Measurements from ENCODE around the gene RASSF7.

Gene RASSF7

DNA sequence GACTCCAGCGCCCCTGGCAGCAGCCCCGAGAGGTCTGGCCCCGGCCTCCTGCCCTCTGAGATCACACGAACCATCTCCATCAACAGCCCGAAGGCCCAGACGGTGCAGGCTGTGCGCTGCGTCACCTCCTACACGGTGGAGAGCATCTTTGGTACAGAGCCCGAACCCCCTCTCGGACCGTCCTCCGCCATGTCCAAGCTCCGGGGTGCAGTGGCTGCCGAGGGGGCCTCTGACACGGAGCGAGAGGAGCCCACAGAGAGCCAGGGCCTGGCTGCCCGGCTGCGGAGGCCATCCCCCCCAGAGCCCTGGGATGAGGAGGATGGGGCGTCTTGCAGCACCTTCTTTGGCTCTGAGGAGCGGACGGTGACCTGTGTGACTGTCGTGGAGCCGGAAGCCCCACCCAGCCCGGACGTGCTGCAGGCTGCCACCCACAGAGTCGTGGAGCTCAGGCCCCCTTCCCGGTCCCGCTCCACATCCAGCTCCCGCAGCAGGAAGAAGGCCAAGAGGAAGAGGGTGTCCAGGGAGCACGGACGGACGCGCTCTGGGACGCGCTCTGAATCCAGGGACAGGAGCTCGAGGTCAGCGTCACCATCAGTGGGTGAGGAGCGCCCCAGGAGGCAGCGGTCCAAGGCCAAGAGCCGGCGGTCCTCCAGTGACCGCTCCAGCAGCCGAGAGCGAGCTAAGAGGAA, 47.3 kb downstream of the RASSF7 start:
- H3K36me3 ChIP-seq (ENCODE audit: control insufficient read depth in 5 of 5, insufficient read depth in 5 of 5, low read length in 5 of 5): peaks cover 0 to 100% (median 96%) of the 10 kb centered on the region in 5 donors

GRCh38 chr11:608791-609251, 48.1 kb downstream of the RASSF7 start:
- no peaks in the 10 kb centered on the region for H3K27me3 ChIP-seq (ENCODE audit: control insufficient read depth in 5 of 5, insufficient read depth in 4 of 5, low read length in 5 of 5)
- H3K9me3 ChIP-seq (ENCODE audit: control insufficient read depth in 5 of 5, low read length in 5 of 5): no peaks in the 10 kb centered on the region
- H3K9ac ChIP-seq (ENCODE audit: low read length in 5 of 5): no peak overlapping the region
- no peak overlapping the region for H3K4me3 ChIP-seq (ENCODE audit: low read depth in 1 of 5, low read length in 5 of 5)
- H3K36me3 ChIP-seq (ENCODE audit: control insufficient read depth in 5 of 5, insufficient read depth in 5 of 5, low read length in 5 of 5): peaks cover 0 to 96% (median 94%) of the 10 kb centered on the region in 5 donors
- H3K27ac ChIP-seq (ENCODE audit: low read depth, low read length): no peak overlapping the region
- H3K4me1 ChIP-seq (ENCODE audit: control insufficient read depth in 5 of 5, insufficient read depth in 5 of 5, low read length in 5 of 5): peaks cover 0 to 16% (median 2%) of the 10 kb centered on the region in 5 donors

More for the DNA sequence above, 47.3 kb downstream of the RASSF7 start:
- Histone ChIP-seq H3K9ac (ENCODE audit: low read length in 5 of 5) (no peak overlapping the region), H3K27me3 (ENCODE audit: control insufficient read depth in 5 of 5, insufficient read depth in 4 of 5, low read length in 5 of 5) (no peaks in the 10 kb centered on the region), H3K9me3 (ENCODE audit: control insufficient read depth in 5 of 5, low read length in 5 of 5) (no peaks in the 10 kb centered on the region), H3K27ac (ENCODE audit: low read depth, low read length) (no peak overlapping the region), H3K4me1 (ENCODE audit: control insufficient read depth in 5 of 5, insufficient read depth in 5 of 5, low read length in 5 of 5) (peaks cover 0 to 14% (median 0%) of the 10 kb centered on the region in 5 donors), H3K4me3 (ENCODE audit: low read depth in 1 of 5, low read length in 5 of 5) (no peak overlapping the region)

DNA sequence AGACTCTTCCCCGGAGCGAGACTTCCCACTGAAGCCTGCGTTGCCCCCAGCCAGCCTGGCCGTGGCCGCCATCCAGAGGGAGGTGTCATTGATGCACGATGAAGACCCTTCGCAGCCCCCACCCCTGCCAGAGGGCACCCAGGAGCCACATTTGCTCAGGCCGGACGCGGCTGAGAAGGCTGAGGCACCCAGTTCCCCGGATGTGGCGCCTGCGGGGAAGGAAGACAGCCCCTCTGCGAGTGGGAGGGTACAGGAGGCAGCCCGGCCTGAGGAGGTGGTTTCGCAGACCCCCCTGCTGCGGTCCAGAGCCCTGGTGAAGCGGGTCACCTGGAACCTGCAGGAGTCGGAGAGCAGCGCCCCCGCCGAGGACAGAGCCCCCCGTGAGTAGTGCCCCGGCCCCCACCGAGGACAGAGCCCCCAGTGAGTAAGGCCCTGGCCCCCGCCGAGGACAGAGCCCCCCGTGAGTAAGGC, 48.6 kb downstream of the RASSF7 start:
- no peak overlapping the region for H3K4me3 ChIP-seq (ENCODE audit: low read depth in 1 of 5, low read length in 5 of 5)
- no peaks in the 10 kb centered on the region for H3K27me3 ChIP-seq (ENCODE audit: control insufficient read depth in 5 of 5, insufficient read depth in 4 of 5, low read length in 5 of 5)
- H3K27ac ChIP-seq (ENCODE audit: low read depth, low read length): no peak overlapping the region
- H3K9me3 ChIP-seq (ENCODE audit: control insufficient read depth in 5 of 5, low read length in 5 of 5): no peaks in the 10 kb centered on the region
- H3K9ac ChIP-seq (ENCODE audit: low read length in 5 of 5): no peak overlapping the region
- H3K4me1 ChIP-seq (ENCODE audit: control insufficient read depth in 5 of 5, insufficient read depth in 5 of 5, low read length in 5 of 5): peaks cover 0 to 21% (median 8%) of the 10 kb centered on the region in 5 donors
- peaks cover 0 to 92% (median 90%) of the 10 kb centered on the region in 5 donors for H3K36me3 ChIP-seq (ENCODE audit: control insufficient read depth in 5 of 5, insufficient read depth in 5 of 5, low read length in 5 of 5)

DNA sequence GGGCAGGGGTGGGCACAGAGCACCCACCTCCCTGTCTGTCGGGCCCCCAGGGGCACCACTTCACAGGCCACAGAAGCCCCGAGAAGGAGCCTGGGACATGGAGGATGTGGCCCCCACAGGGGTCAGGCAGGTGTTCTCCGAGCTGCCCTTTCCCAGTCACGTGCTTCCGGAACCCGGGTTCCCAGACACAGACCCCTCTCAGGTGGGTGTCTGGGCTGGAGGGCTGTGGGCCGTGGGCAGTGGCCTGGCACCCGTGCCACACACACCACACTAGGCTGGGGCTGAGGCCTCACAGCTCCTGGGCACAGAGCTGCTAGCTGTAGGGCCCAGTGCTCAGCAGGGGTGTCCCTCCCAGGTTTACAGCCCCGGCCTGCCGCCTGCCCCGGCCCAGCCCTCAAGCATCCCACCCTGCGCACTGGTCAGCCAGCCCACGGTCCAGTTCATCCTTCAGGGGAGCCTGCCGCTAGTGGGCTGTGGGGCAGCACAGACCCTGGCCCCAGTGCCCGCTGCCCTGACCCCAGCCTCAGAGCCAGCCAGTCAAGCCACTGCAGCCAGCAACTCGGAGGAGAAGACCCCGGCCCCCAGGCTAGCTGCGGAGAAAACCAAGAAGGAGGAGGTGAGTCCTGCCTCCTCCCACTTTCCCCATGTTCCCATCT, 49.5 kb downstream of the RASSF7 start:
- H3K4me1 ChIP-seq (ENCODE audit: control insufficient read depth in 5 of 5, insufficient read depth in 5 of 5, low read length in 5 of 5): peaks cover 0 to 30% (median 17%) of the 10 kb centered on the region in 5 donors
- no peak overlapping the region for H3K27ac ChIP-seq (ENCODE audit: low read depth, low read length)
- H3K27me3 ChIP-seq (ENCODE audit: control insufficient read depth in 5 of 5, insufficient read depth in 4 of 5, low read length in 5 of 5): no peaks in the 10 kb centered on the region

DNA sequence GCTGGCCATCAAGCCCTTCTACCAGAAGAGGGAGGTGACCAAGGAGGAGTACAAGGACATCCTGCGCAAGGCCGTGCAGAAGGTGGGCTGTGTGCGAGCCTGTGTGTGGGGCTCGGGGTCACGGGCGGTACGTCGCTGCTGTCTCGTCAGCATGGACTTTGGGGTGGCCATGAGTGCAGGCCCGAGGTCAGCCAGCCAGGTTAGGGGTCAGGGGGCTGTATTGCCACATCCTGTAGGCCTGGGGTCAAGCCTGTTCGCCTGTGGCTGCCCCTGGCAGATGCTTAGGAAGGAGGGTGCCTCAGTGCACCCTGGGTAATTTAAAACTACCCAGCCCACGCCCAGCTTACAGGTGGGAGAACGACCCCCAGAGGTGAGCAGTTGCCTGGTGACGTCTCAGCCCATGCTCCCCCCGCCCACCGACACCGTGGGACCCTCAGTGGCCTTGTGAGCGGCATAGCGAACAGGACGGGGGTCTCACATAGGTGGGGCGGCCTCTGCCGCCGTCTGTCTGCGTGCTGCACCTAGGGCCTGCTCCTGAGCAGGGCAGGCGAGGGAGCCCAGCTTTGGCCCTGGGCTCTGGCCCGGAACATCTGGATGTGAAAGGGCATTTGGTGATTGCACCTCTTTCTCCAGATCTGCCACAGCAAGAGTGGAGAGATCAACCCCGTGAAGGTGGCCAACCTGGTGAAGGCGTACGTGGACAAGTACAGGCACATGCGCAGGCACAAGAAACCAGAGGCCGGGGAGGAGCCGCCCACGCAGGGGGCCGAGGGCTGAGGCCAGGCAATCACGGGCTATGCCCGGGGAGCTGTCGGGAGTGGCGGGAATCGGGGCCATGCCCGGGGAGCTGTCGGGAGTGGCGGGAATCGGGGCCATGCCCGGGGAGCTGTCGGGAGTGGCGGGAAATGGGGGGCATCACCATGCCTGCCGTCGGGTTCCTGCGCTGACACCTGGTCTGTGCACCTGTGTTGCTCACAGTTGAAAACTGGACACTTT, 50.5 kb downstream of the RASSF7 start:
- no peaks in the 10 kb centered on the region for H3K27me3 ChIP-seq (ENCODE audit: control insufficient read depth in 5 of 5, insufficient read depth in 4 of 5, low read length in 5 of 5)
- H3K9me3 ChIP-seq (ENCODE audit: control insufficient read depth in 5 of 5, low read length in 5 of 5): no peaks in the 10 kb centered on the region
- no peak overlapping the region for H3K27ac ChIP-seq (ENCODE audit: low read depth, low read length)
- H3K4me1 ChIP-seq (ENCODE audit: control insufficient read depth in 5 of 5, insufficient read depth in 5 of 5, low read length in 5 of 5): peaks cover 0 to 37% (median 22%) of the 10 kb centered on the region in 5 donors
- H3K9ac ChIP-seq (ENCODE audit: low read length in 5 of 5): no peak overlapping the region
- H3K4me3 ChIP-seq (ENCODE audit: low read depth in 1 of 5, low read length in 5 of 5): no peak overlapping the region
- H3K36me3 ChIP-seq (ENCODE audit: control insufficient read depth in 5 of 5, insufficient read depth in 5 of 5, low read length in 5 of 5): peaks cover 0 to 76% (median 71%) of the 10 kb centered on the region in 5 donors

More for the DNA sequence above, 49.5 kb downstream of the RASSF7 start:
- Histone ChIP-seq H3K9me3 (ENCODE audit: control insufficient read depth in 5 of 5, low read length in 5 of 5) (no peaks in the 10 kb centered on the region), H3K36me3 (ENCODE audit: control insufficient read depth in 5 of 5, insufficient read depth in 5 of 5, low read length in 5 of 5) (peaks cover 0 to 86% (median 81%) of the 10 kb centered on the region in 5 donors), H3K4me3 (ENCODE audit: low read depth in 1 of 5, low read length in 5 of 5) (no peak overlapping the region), H3K9ac (ENCODE audit: low read length in 5 of 5) (no peak overlapping the region)

DNA sequence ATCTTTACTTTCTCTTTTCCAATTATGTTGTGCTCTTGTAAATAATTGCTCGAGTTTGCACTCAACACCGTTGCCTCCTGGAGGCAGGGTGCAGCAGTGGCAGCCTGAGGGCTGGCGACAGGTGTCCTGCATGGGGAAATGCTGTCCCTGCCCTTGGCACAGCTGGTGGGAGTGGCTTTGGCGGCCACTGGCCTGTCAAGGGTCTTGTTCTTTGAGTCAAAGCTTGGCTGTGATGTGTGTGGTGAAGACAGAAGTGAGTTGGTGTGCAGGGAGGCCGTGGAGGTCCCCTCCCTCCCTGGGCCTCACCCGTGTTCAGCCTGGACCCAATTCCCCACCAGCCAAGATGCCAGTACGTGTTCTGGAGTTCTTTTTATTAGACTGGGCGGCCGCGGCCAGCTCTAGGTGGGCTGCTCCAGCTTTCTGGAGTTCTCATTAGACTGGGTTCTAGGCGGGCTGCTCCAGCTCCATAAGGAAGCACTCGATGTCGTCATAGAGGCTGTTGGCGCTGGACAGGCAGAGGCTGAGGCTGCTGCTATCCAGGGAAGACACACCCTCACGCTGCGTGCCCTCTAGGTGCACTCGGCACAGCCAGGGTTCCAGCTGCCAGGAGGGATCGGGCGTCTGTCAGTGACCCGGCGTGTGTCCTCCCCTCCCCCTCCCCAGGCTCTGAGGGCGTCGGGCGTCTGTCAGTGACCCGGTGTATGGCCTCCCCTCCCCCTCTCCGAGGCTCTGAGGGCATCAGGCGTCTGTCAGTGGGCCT, 51.6 kb downstream of the RASSF7 start:
- peaks cover 0 to 45% (median 26%) of the 10 kb centered on the region in 5 donors for H3K4me1 ChIP-seq (ENCODE audit: control insufficient read depth in 5 of 5, insufficient read depth in 5 of 5, low read length in 5 of 5)
- peaks cover 0 to 65% (median 60%) of the 10 kb centered on the region in 5 donors for H3K36me3 ChIP-seq (ENCODE audit: control insufficient read depth in 5 of 5, insufficient read depth in 5 of 5, low read length in 5 of 5)
- no peak overlapping the region for H3K4me3 ChIP-seq (ENCODE audit: low read depth in 1 of 5, low read length in 5 of 5)
- H3K27ac ChIP-seq (ENCODE audit: low read depth, low read length): no peak overlapping the region
- no peaks in the 10 kb centered on the region for H3K9me3 ChIP-seq (ENCODE audit: control insufficient read depth in 5 of 5, low read length in 5 of 5)
- no peak overlapping the region for H3K9ac ChIP-seq (ENCODE audit: low read length in 5 of 5)
- no peaks in the 10 kb centered on the region for H3K27me3 ChIP-seq (ENCODE audit: control insufficient read depth in 5 of 5, insufficient read depth in 4 of 5, low read length in 5 of 5)

DNA sequence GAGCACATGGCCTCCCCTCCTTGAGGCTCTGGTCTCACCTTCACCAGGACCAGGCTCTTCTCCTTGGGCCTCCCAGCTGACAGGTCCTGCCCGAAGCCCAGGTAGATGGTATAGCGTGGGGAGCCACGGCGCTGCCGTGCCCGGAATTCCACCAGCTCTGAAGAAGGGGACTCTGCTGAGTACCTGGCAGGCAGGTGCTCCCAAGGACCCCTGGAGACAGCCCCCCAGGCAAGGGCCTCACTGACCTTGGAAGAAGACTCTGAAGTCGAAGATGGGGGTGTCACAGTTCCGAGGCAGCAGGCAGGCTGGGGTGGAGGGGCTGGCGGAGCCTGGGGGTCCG, 52.2 kb downstream of the RASSF7 start:
- peaks cover 0 to 60% (median 54%) of the 10 kb centered on the region in 5 donors for H3K36me3 ChIP-seq (ENCODE audit: control insufficient read depth in 5 of 5, insufficient read depth in 5 of 5, low read length in 5 of 5)
- H3K9ac ChIP-seq (ENCODE audit: low read length in 5 of 5): no peak overlapping the region
- no peaks in the 10 kb centered on the region for H3K9me3 ChIP-seq (ENCODE audit: control insufficient read depth in 5 of 5, low read length in 5 of 5)
- H3K4me3 ChIP-seq (ENCODE audit: low read depth in 1 of 5, low read length in 5 of 5): no peak overlapping the region
- no peak overlapping the region for H3K27ac ChIP-seq (ENCODE audit: low read depth, low read length)
- H3K4me1 ChIP-seq (ENCODE audit: control insufficient read depth in 5 of 5, insufficient read depth in 5 of 5, low read length in 5 of 5): peaks cover 0 to 45% (median 26%) of the 10 kb centered on the region in 5 donors
- no peaks in the 10 kb centered on the region for H3K27me3 ChIP-seq (ENCODE audit: control insufficient read depth in 5 of 5, insufficient read depth in 4 of 5, low read length in 5 of 5)

GRCh38 chr11:613369-613968, 52.7 kb downstream of the RASSF7 start:
- Histone ChIP-seq H3K4me1 (ENCODE audit: control insufficient read depth in 5 of 5, insufficient read depth in 5 of 5, low read length in 5 of 5) (peaks cover 0 to 40% (median 26%) of the 10 kb centered on the region in 5 donors), H3K9ac (ENCODE audit: low read length in 5 of 5) (no peak overlapping the region), H3K36me3 (ENCODE audit: control insufficient read depth in 5 of 5, insufficient read depth in 5 of 5, low read length in 5 of 5) (peaks cover 0 to 60% (median 51%) of the 10 kb centered on the region in 5 donors), H3K27me3 (ENCODE audit: control insufficient read depth in 5 of 5, insufficient read depth in 4 of 5, low read length in 5 of 5) (no peaks in the 10 kb centered on the region), H3K4me3 (ENCODE audit: low read depth in 1 of 5, low read length in 5 of 5) (no peak overlapping the region), H3K9me3 (ENCODE audit: control insufficient read depth in 5 of 5, low read length in 5 of 5) (no peaks in the 10 kb centered on the region), H3K27ac (ENCODE audit: low read depth, low read length) (peak overlapping the region; percentile 86)
